SU-DHL-6 (cell line): ENCODE results near the gene SLC6A13.

Experiments used
- H2AFZ ChIP-seq: fragments of 200-600 bp; sonication (generic); 2 replicates; pipeline ENCODE4 v1.6.1; 2014; ENCODE audit warnings: low read depth, mild to moderate bottlenecking, moderate library complexity, mixed read lengths, antibody characterized with exemption, low read length; ENCODE audit not compliant: severe bottlenecking
- H3F3A ChIP-seq: fragments of 200-600 bp; shearing (Covaris generic); 2 replicates; pipeline ENCODE4 v1.6.0; 2016; ENCODE audit warnings: antibody characterized with exemption, mild to moderate bottlenecking; ENCODE audit not compliant: insufficient read depth
- H3K27ac ChIP-seq: fragments of 200-600 bp; sonication (generic); 2 replicates; pipeline ENCODE4 v1.5.1; 2016; ENCODE audit warnings: low read depth, mild to moderate bottlenecking, low read length, moderate library complexity, mixed read lengths
- H3K27me3 ChIP-seq: fragments of 200-600 bp; sonication (generic), shearing (Covaris generic); 2 replicates; pipeline ENCODE4 v1.6.0; 2014; ENCODE audit warnings: mild to moderate bottlenecking, low read length
- H3K36me3 ChIP-seq: fragments of 200-600 bp; sonication (generic); 2 replicates; pipeline ENCODE4 v1.6.1; 2014; ENCODE audit warnings: mild to moderate bottlenecking, low read length, mixed read lengths
- H3K4me2 ChIP-seq: fragments of 300-600, 200-600 bp; shearing (Covaris generic), sonication (generic); 2 replicates; pipeline ENCODE4 v1.6.0; 2014; ENCODE audit warnings: low read length, low read depth, mild to moderate bottlenecking; ENCODE audit not compliant: poor library complexity, severe bottlenecking
- H3K4me3 ChIP-seq: fragments of 200-600 bp; sonication (generic); 2 replicates; pipeline ENCODE4 v1.5.1; 2014; ENCODE audit warnings: antibody characterized with exemption, low read length, mild to moderate bottlenecking, mixed read lengths; ENCODE audit not compliant: insufficient read depth, poor library complexity, severe bottlenecking
- H3K79me2 ChIP-seq: fragments of 200-600 bp; sonication (generic); 2 replicates; pipeline ENCODE4 v1.6.1; 2014; ENCODE audit warnings: mild to moderate bottlenecking, low read length, moderate library complexity; ENCODE audit not compliant: insufficient read depth
- H3K9ac ChIP-seq: fragments of 200-600 bp; sonication (generic); 2 replicates; pipeline ENCODE4 v1.7.0; 2014; ENCODE audit warnings: mild to moderate bottlenecking, low read length
- H3K9me2 ChIP-seq: fragments of 200-600 bp; sonication (generic); replicated peaks from 2 replicates; pipeline ENCODE4 v1.6.1; 2014; ENCODE audit warnings: low read length; ENCODE audit not compliant: insufficient read depth
- H3K9me3 ChIP-seq: fragments of 200-600 bp; sonication (generic); 2 replicates; pipeline ENCODE4 v1.6.1; 2014; ENCODE audit warnings: low read length, mixed read lengths; ENCODE audit not compliant: insufficient read depth
- H4K20me1 ChIP-seq: fragments of 200-600 bp; sonication (generic); 2 replicates; pipeline ENCODE4 v1.6.1; 2014; ENCODE audit warnings: low read depth, mild to moderate bottlenecking, antibody characterized with exemption, low read length, moderate library complexity, mixed read lengths
- CTCF ChIP-seq: fragments of 200-600 bp; sonication (generic); IDR thresholded peaks from one replicate; pipeline ENCODE4 v1.5.1; 2017; ENCODE audit warnings: antibody characterized with exemption, mild to moderate bottlenecking, low read length, moderate library complexity; ENCODE audit not compliant: insufficient read depth, poor library complexity, severe bottlenecking
- EZH2phosphoT487 ChIP-seq: fragments of 200-600 bp; sonication (generic), shearing (Covaris generic); conservative IDR thresholded peaks from 2 replicates; pipeline ENCODE4 v1.6.1; 2018; ENCODE audit warnings: mild to moderate bottlenecking, antibody characterized with exemption, low read length, moderate library complexity, mixed read lengths

Gene SLC6A13

DNA sequence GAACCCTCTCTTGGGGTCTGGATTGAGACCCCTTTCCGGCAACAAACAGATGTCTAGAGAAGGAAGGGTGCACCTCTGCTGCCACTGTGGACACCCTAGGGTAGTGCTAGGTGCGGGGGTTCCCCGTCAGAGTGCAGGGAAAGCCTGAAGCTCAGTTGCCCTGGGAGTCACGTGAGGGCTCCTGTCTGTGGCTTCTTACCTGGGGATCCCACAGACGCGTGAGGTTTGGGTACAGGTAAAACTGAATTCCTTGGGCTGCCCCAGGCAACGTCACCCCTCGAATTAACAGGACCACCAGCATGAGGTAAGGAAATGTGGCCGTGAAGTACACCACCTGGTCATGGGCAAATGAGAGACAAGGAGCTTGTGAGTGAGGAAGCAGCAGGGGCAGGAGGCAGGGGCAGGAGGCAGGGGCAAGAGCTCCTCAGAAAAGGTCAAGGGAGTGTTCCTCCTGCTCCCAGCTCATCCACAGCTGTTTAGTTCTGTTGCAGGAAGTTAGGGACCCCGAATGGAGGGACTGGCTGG lies 27.7 kb downstream of the SLC6A13 start:
- Histone ChIP-seq H3F3A (no peaks in the 10 kb centered on the region), H3K9me2 (no peaks in the 10 kb centered on the region), H2AFZ (no peak overlapping the region), H3K9me3 (peaks cover 16% of the 10 kb centered on the region), H4K20me1 (no peaks in the 10 kb centered on the region), H3K36me3 (no peaks in the 10 kb centered on the region), H3K27me3 (0 out of 2 replicates have a peak, but pooled peaks cover 2% of the 10 kb centered on the region), H3K9ac (no peak overlapping the region), H3K79me2 (no peaks in the 10 kb centered on the region), H3K4me2 (no peak overlapping the region), H3K27ac (no peak overlapping the region), H3K4me3 (no peak overlapping the region)
- no peak for TF ChIP-seq CTCF
- TF ChIP-seq EZH2phosphoT487: no peak

DNA sequence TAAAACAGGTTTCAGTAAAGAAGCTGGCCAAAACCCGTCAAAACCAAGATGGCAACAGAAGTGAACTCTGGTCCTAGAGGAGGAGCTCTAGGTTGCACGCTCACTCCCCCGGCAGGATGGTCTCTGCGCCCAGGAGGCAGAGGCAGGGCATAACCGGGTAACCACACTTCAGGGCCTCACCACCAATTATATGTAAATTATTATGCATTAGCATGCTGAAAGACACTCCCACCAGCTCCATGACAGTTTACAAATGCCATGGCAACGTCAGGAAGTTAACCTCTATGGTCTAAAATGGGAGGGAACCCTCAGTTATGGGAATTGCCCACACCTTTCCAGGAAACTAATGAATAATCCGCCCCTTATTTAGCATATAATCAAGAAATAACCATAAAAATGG lies 28.6 kb downstream of the SLC6A13 start:
- H3K79me2 ChIP-seq: no peaks in the 10 kb centered on the region
- TF ChIP-seq EZH2phosphoT487 (no peak), CTCF (no peak)
- no peaks in the 10 kb centered on the region for H3K9me2 ChIP-seq
- H3K4me3 ChIP-seq: no peak overlapping the region
- H3K4me2 ChIP-seq: no peak overlapping the region
- no peak overlapping the region for H2AFZ ChIP-seq
- peaks cover 16% of the 10 kb centered on the region for H3K9me3 ChIP-seq
- no peaks in the 10 kb centered on the region for H4K20me1 ChIP-seq
- H3K27me3 ChIP-seq: 0 out of 2 replicates have a peak, but pooled peaks cover 2% of the 10 kb centered on the region
- no peak overlapping the region for H3K9ac ChIP-seq
- no peaks in the 10 kb centered on the region for H3F3A ChIP-seq
- no peaks in the 10 kb centered on the region for H3K36me3 ChIP-seq
- no peak overlapping the region for H3K27ac ChIP-seq

GRCh38 chr12:233615-233968 lies 29.0 kb downstream of the SLC6A13 start:
- Histone ChIP-seq H3K4me2 (no peak overlapping the region), H4K20me1 (no peaks in the 10 kb centered on the region), H3K9me2 (no peaks in the 10 kb centered on the region), H3F3A (no peaks in the 10 kb centered on the region), H3K36me3 (no peaks in the 10 kb centered on the region), H3K4me3 (no peak overlapping the region), H3K9me3 (peaks cover 16% of the 10 kb centered on the region), H3K79me2 (no peaks in the 10 kb centered on the region), H3K27ac (no peak overlapping the region), H3K27me3 (0 out of 2 replicates have a peak, but pooled peaks cover 2% of the 10 kb centered on the region), H3K9ac (no peak overlapping the region), H2AFZ (no peak overlapping the region)
- TF ChIP-seq CTCF (no peak), EZH2phosphoT487 (no peak)
